Keratinocyte (primary cell): ENCODE data around the gene CEP20.

Source experiments
- EZH2 ChIP-seq: IDR thresholded peaks from one replicate; pipeline ENCODE4 v1.6.1; 2012; ENCODE audit warnings: inconsistent platforms, mild to moderate bottlenecking, low read length, moderate library complexity
- TF ChIP-seq, protein P1 (sequence below), 3 experiments: IDR thresholded peaks in 1 of 3; conservative IDR thresholded peaks in 1 of 3; optimal IDR thresholded peaks in 1 of 3; 2 replicates in 2 of 3; 3 replicates in 1 of 3; pipeline versions ENCODE3 to v1.5.1; 2011; ENCODE audit warnings: low read length in 3 of 3, mild to moderate bottlenecking in 3 of 3, moderate library complexity in 2 of 3, control low read depth in 1 of 3, inconsistent platforms in 1 of 3; ENCODE audit not compliant: insufficient read depth in 2 of 3; ENCODE audit errors: extremely low read depth in 1 of 3

- no peak for TF ChIP-seq EZH2
- TF ChIP-seq, protein P1, sequence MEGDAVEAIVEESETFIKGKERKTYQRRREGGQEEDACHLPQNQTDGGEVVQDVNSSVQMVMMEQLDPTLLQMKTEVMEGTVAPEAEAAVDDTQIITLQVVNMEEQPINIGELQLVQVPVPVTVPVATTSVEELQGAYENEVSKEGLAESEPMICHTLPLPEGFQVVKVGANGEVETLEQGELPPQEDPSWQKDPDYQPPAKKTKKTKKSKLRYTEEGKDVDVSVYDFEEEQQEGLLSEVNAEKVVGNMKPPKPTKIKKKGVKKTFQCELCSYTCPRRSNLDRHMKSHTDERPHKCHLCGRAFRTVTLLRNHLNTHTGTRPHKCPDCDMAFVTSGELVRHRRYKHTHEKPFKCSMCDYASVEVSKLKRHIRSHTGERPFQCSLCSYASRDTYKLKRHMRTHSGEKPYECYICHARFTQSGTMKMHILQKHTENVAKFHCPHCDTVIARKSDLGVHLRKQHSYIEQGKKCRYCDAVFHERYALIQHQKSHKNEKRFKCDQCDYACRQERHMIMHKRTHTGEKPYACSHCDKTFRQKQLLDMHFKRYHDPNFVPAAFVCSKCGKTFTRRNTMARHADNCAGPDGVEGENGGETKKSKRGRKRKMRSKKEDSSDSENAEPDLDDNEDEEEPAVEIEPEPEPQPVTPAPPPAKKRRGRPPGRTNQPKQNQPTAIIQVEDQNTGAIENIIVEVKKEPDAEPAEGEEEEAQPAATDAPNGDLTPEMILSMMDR (optimal IDR thresholded peaks at IDR 0.05 in 1 of 3, IDR thresholded peaks at IDR 0.05 in 1 of 3, conservative IDR thresholded peaks at IDR 0.05 in 1 of 3; ENCODE audit: extremely low read depth in 1 of 3, insufficient read depth in 2 of 3, low read length in 3 of 3) = no peak
These were observed 23.5 kb downstream of the CEP20 start for GRCh38 chr16:15864939-15865338.
